H1 (cell line): ENCODE measurements around the gene PSMC3IP. TPM values are rescaled to one million over a fixed set of nuclear protein-coding genes. Genes with fewer than 3 reads are reported as not detected.

Experiments
- CTCF ChIA-PET: fragments of 300-600 bp; sonication (Branson Sonifier 250); formaldehyde crosslinking; loops from one replicate; lab custom pipeline; 2021; ENCODE audit not compliant: partially characterized antibody; lab: Charles Lee
- POLR2A ChIA-PET: fragments of 300-600 bp; sonication (Branson Sonifier 250); formaldehyde crosslinking; loops from one replicate; lab custom pipeline; 2021; ENCODE audit warnings: inconsistent platforms; ENCODE audit not compliant: partially characterized antibody; lab: Charles Lee
- DNase-seq, 2 experiments: peaks; one replicate each; pipeline versions ENCODE4 v3.0.0 to v3.0.0-alpha.2; 2010 to 2022; ENCODE audit warnings: low spot score in 2 of 2, low read depth in 1 of 2, mixed read lengths in 1 of 2
- FAIRE-seq: peaks from 2 replicates; lab custom pipeline; 2011; peaks lifted over from hg19 to GRCh38; lab: Jason Lieb, UNC
- H2AFZ ChIP-seq: 2 replicates; pipeline ENCODE4 v1.8.1; 2012; ENCODE audit warnings: low read length, inconsistent platforms
- H2AK5ac ChIP-seq: 2 replicates; pipeline ENCODE4 v1.6.1; 2013; ENCODE audit warnings: low read depth, low read length
- H2BK120ac ChIP-seq: replicated peaks from 2 replicates; pipeline ENCODE3; 2013; ENCODE audit warnings: low read depth, low read length, inconsistent platforms
- H2BK12ac ChIP-seq: 2 replicates; pipeline ENCODE4 v1.6.1; 2013; ENCODE audit warnings: low read depth, low read length
- H2BK15ac ChIP-seq: 2 replicates; pipeline ENCODE4 v1.6.1; 2013; ENCODE audit warnings: low read length
- H2BK20ac ChIP-seq: 2 replicates; pipeline ENCODE4 v1.6.1; 2013; ENCODE audit warnings: low read length
- H2BK5ac ChIP-seq: 2 replicates; pipeline ENCODE4 v1.6.1; 2013; ENCODE audit warnings: low read depth, low read length
- H3K14ac ChIP-seq: 2 replicates; pipeline ENCODE4 v1.6.1; 2013; ENCODE audit warnings: inconsistent platforms; ENCODE audit not compliant: insufficient read length
- H3K18ac ChIP-seq: 2 replicates; pipeline ENCODE4 v1.6.1; 2013; ENCODE audit warnings: low read length; ENCODE audit errors: extremely low read depth
- H3K23ac ChIP-seq: 2 replicates; pipeline ENCODE4 v1.6.1; 2013; ENCODE audit warnings: inconsistent platforms; ENCODE audit not compliant: insufficient read length
- H3K23me2 ChIP-seq: 2 replicates; pipeline ENCODE4 v1.6.1; 2013; ENCODE audit warnings: low read depth, low read length
- H3K27ac ChIP-seq: 2 replicates; pipeline ENCODE4 v1.6.1; 2011; ENCODE audit warnings: low read depth, low read length, inconsistent platforms
- H3K27me3 ChIP-seq, 4 experiments: replicated peaks in 1 of 4; 1 replicate in 1 of 4; 2 replicates in 3 of 4; pipeline versions ENCODE4 v1.6.1 to v1.8.1; 2011 to 2013; ENCODE audit warnings: low read length in 3 of 4, mild to moderate bottlenecking in 3 of 4, inconsistent platforms in 2 of 4, mixed read lengths in 2 of 4, moderate library complexity in 1 of 4; ENCODE audit not compliant: control insufficient read depth in 3 of 4, insufficient read depth in 3 of 4; ENCODE audit errors: extremely low read depth in 1 of 4
- H3K36me3 ChIP-seq, 4 experiments: 2 replicates each; pipeline versions ENCODE4 v1.6.1 to v1.8.1; 2011 to 2013; ENCODE audit warnings: mild to moderate bottlenecking in 4 of 4, low read length in 3 of 4, moderate library complexity in 2 of 4, control low read depth in 1 of 4, inconsistent platforms in 1 of 4; ENCODE audit not compliant: insufficient read depth in 4 of 4, control insufficient read depth in 2 of 4
- H3K4ac ChIP-seq: replicated peaks from 2 replicates; pipeline ENCODE3; 2013; ENCODE audit warnings: low read length, low read depth, mixed read lengths, inconsistent platforms; ENCODE audit not compliant: insufficient read length
- H3K4me1 ChIP-seq, 4 experiments: replicated peaks in 1 of 4; 1 replicate in 1 of 4; 2 replicates in 3 of 4; pipeline versions ENCODE4 v1.6.1 to v1.8.1; 2011 to 2013; ENCODE audit warnings: low read length in 3 of 4, inconsistent platforms in 2 of 4, mixed read lengths in 1 of 4; ENCODE audit not compliant: insufficient read depth in 4 of 4, control insufficient read depth in 3 of 4
- H3K4me2 ChIP-seq, 2 experiments: 2 replicates each; pipeline versions ENCODE4 v1.6.1 to v1.8.1; 2011 to 2013; ENCODE audit warnings: low read depth in 2 of 2, low read length in 2 of 2, control low read depth in 1 of 2, inconsistent platforms in 1 of 2, mild to moderate bottlenecking in 1 of 2; ENCODE audit not compliant: insufficient read depth in 1 of 2
- H3K4me3 ChIP-seq, 4 experiments: fragments of 200-600, 300-600 bp in 1 of 4; sonication (generic), shearing (Covaris generic), sonication (Bioruptor Twin) in 1 of 4; 2 replicates each; pipeline versions ENCODE4 v1.5.1 to v1.8.1; 2011 to 2016; ENCODE audit warnings: low read length in 4 of 4, low read depth in 3 of 4, control low read depth in 2 of 4, inconsistent platforms in 2 of 4, mild to moderate bottlenecking in 2 of 4, mixed read lengths in 1 of 4, moderate library complexity in 1 of 4; ENCODE audit not compliant: insufficient read depth in 2 of 4; ENCODE audit errors: extremely low read depth in 1 of 4
- H3K56ac ChIP-seq: replicated peaks from 2 replicates; pipeline ENCODE3; 2013; ENCODE audit warnings: low read depth, mild to moderate bottlenecking, mixed read lengths, low read length, inconsistent platforms; ENCODE audit not compliant: insufficient read length
- H3K79me1 ChIP-seq: 2 replicates; pipeline ENCODE4 v1.6.1; 2013; ENCODE audit warnings: low read depth, low read length, control low read depth
- H3K79me2 ChIP-seq, 2 experiments: 2 replicates each; pipeline versions ENCODE4 v1.6.1 to v1.8.1; 2012 to 2013; ENCODE audit warnings: low read length in 2 of 2, mild to moderate bottlenecking in 2 of 2, inconsistent platforms in 1 of 2; ENCODE audit not compliant: insufficient read depth in 2 of 2, control insufficient read depth in 1 of 2
- H3K9ac ChIP-seq, 4 experiments: replicated peaks in 1 of 4; 1 replicate in 1 of 4; 2 replicates in 3 of 4; pipeline versions ENCODE4 v1.6.1 to v1.8.1; 2011 to 2013; ENCODE audit warnings: low read depth in 3 of 4, low read length in 3 of 4, control low read depth in 2 of 4, mild to moderate bottlenecking in 2 of 4, moderate library complexity in 2 of 4, inconsistent platforms in 1 of 4; ENCODE audit errors: extremely low read depth in 1 of 4
- H3K9me3 ChIP-seq, 2 experiments: 2 replicates each; pipeline versions ENCODE4 v1.6.1 to v1.8.1; 2012 to 2013; ENCODE audit warnings: mild to moderate bottlenecking in 2 of 2, moderate library complexity in 2 of 2, control low read depth in 1 of 2, inconsistent platforms in 1 of 2, low read depth in 1 of 2, low read length in 1 of 2, mixed read lengths in 1 of 2; ENCODE audit not compliant: insufficient read depth in 2 of 2
- H4K20me1 ChIP-seq, 2 experiments: replicated peaks in 1 of 2; 2 replicates each; pipeline versions ENCODE3 to v1.8.1; 2011 to 2013; ENCODE audit warnings: inconsistent platforms in 2 of 2, low read length in 2 of 2, mild to moderate bottlenecking in 1 of 2; ENCODE audit not compliant: insufficient read depth in 2 of 2, control insufficient read depth in 1 of 2
- H4K5ac ChIP-seq: 2 replicates; pipeline ENCODE4 v1.6.1; 2013; ENCODE audit warnings: low read length, low read depth, mixed read lengths, inconsistent platforms; ENCODE audit not compliant: insufficient read length
- H4K8ac ChIP-seq: 2 replicates; pipeline ENCODE4 v1.8.0; 2013; ENCODE audit warnings: mild to moderate bottlenecking, moderate library complexity, low read length, inconsistent platforms; ENCODE audit not compliant: insufficient read depth; ENCODE audit errors: extremely low read depth
- H4K91ac ChIP-seq: replicated peaks from 2 replicates; pipeline ENCODE3; 2013; ENCODE audit warnings: low read length, mixed read lengths, inconsistent platforms; ENCODE audit not compliant: insufficient read length
- BRCA1 ChIP-seq: IDR thresholded peaks from 2 replicates; pipeline ENCODE4 v1.6.1; 2012; ENCODE audit warnings: low read depth, low read length, improper control_type of control experiment
- CEBPB ChIP-seq: IDR thresholded peaks from 2 replicates; pipeline ENCODE4 v1.6.1; 2012; ENCODE audit warnings: low read depth, low read length
- CHD1 ChIP-seq: IDR thresholded peaks from 2 replicates; pipeline ENCODE4 v1.6.1; 2012; ENCODE audit warnings: low read depth, low read length, improper control_type of control experiment
- FOSL1 ChIP-seq: IDR thresholded peaks from 2 replicates; pipeline ENCODE4 v1.6.1; 2011; ENCODE audit warnings: mild to moderate bottlenecking, low read depth, low read length, moderate library complexity; ENCODE audit not compliant: insufficient read depth
- GTF2F1 ChIP-seq: IDR thresholded peaks from 2 replicates; pipeline ENCODE4 v1.6.1; 2012; ENCODE audit warnings: low read depth, low read length, improper control_type of control experiment, borderline replicate concordance
- JUND ChIP-seq: IDR thresholded peaks from 2 replicates; pipeline ENCODE4 v1.6.1; 2011; ENCODE audit warnings: mild to moderate bottlenecking, improper control_type of control experiment, low read length
- NANOG ChIP-seq: IDR thresholded peaks from 2 replicates; pipeline ENCODE4 v1.6.1; 2011; ENCODE audit warnings: low read length, low read depth, mild to moderate bottlenecking, inconsistent platforms; ENCODE audit not compliant: insufficient read depth, poor library complexity, severe bottlenecking
- POLR2AphosphoS5 ChIP-seq: IDR thresholded peaks from 2 replicates; pipeline ENCODE4 v1.6.1; 2011; ENCODE audit warnings: low read depth, low read length
- SAP30 ChIP-seq: fragments of 300-600 bp; sonication (generic); IDR thresholded peaks from 2 replicates; pipeline ENCODE4 v1.7.1; 2012; ENCODE audit warnings: low read length, moderate library complexity, mild to moderate bottlenecking, inconsistent platforms; ENCODE audit not compliant: insufficient read depth, insufficient replicate concordance
- SIN3A ChIP-seq, 2 experiments: IDR thresholded peaks in 1 of 2; conservative IDR thresholded peaks in 1 of 2; 2 replicates each; pipeline ENCODE4 v1.6.1; 2011 to 2012; ENCODE audit warnings: low read length in 2 of 2, improper control_type of control experiment in 1 of 2, low read depth in 1 of 2, mild to moderate bottlenecking in 1 of 2
- SIRT6 ChIP-seq: IDR thresholded peaks from one replicate; pipeline ENCODE4 v1.7.1; 2012; ENCODE audit warnings: low read length, inconsistent platforms
- SUZ12 ChIP-seq: fragments of 200-600 bp; sonication (generic); IDR thresholded peaks from 2 replicates; pipeline ENCODE4 v1.6.1; 2012; ENCODE audit warnings: mild to moderate bottlenecking, inconsistent platforms, low read length, moderate library complexity, mixed read lengths
- WGBS, 2 experiments: shearing (Covaris generic) in 1 of 2; methylation state at CpG; one replicate each; pipeline versions ENCODE4 v1.1.6 to v1.1.7; 2013 to 2015; ENCODE audit warnings: low lambda C conversion rate in 2 of 2, mixed read lengths in 2 of 2, inconsistent platforms in 1 of 2, low coverage in 1 of 2, missing lambda C conversion rate in 1 of 2; ENCODE audit not compliant: insufficient replicate concordance in 2 of 2, insufficient coverage in 1 of 2, insufficient read length in 1 of 2; ENCODE audit errors: extremely low coverage in 1 of 2, missing lambda C conversion rate in 1 of 2; 5-methylcytosine and 5-hydroxymethylcytosine counted together
- polyA plus RNA-seq, 7 experiments: library from polyadenylated mRNA; depleted of rRNA in 3 of 7; stranded (reverse) in 5 of 7; unstranded in 2 of 7; fragments of >200 nt in 5 of 7; fragments of 200-250 nt in 2 of 7; gene quantifications; 1 replicate in 5 of 7; 2 replicates in 1 of 7; 4 replicates in 1 of 7; pipeline versions ENCODE4 v1.2.1 to v1.2.3, GENCODE V29; 2011 to 2013; ENCODE audit warnings: missing spikeins in 2 of 7, mixed read lengths in 2 of 7
- total RNA-seq: library from RNA; stranded (reverse); fragmentation: NEBNext Ultra II Directional; extraction: Animal tissue kit (Norgen Biotek cat#: 25700); gene quantifications from 2 replicates; pipeline ENCODE4 v1.2.1, GENCODE V29; 2021

PSMC3IP gene
- total and polyA plus RNA-seq, 2 of the 8 experiments (the other 6 are each of a cell fraction or from before 2014, with no cell fraction given) = 11.5 to 21.9 TPM

DNA sequence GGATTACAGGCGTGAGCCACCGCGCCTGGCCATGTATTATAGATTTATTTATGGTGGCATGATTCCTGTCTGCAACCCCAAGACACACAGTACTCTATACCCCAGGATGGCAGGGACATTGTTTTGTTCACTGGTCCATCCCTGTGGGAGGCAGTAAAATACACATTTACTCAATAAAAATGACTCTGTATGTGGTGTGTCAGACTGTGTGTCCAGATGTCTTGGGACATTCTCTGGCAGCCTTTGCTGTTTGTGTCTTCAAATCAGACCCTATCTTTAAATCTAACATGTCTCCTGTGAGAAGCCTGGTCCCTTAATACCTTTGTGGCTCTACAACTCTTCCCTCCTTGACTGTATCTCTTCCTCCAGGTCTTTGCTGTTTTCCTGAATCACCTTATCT is 17.3 kb downstream of the PSMC3IP start:
- CTCF ChIA-PET = interaction anchor here (1.2 kb wide), 1 partner anchor 15 kb away, joined by 3 read pairs; no protein-coding TSS in a partner anchor

More for the DNA sequence above, 17.3 kb downstream of the PSMC3IP start:
- Histone ChIP-seq H2BK120ac (no peak overlapping the region), H3K56ac (no peak overlapping the region), H3K27me3 (no peaks in the 10 kb centered on the region; a peak in 1 of 7 replicates), H2BK5ac (no peak overlapping the region), H4K5ac (no peak overlapping the region), H3K4me3 (no peak overlapping the region), H3K14ac (no peak overlapping the region), H4K20me1 (peaks cover 0 to 1% of the 10 kb centered on the region in 2 experiments), H3K23ac (no peak overlapping the region), H3K4me2 (no peak overlapping the region), H3K4ac (no peak overlapping the region), H3K27ac (no peak overlapping the region), H2AK5ac (no peak overlapping the region), H4K91ac (no peak overlapping the region), H3K79me2 (peaks cover 9 to 17% of the 10 kb centered on the region in 2 experiments; a peak in 3 of 4 replicates), H2BK12ac (no peak overlapping the region), H3K9me3 (no peaks in the 10 kb centered on the region), H3K4me1 (peaks cover 0 to 14% (median 7%) of the 10 kb centered on the region in 4 experiments; a peak in 6 of 7 replicates), H3K9ac (no peak overlapping the region), H2BK15ac (0 out of 2 replicates have a peak overlapping the region, but pooled peaks have one; percentile 5), H3K18ac (no peak overlapping the region), H3K36me3 (peaks cover 3 to 8% (median 7%) of the 10 kb centered on the region in 4 experiments; a peak in 6 of 8 replicates), H4K8ac (no peak overlapping the region), H3K79me1 (peaks cover 14% of the 10 kb centered on the region), H2AFZ (no peak overlapping the region), H3K23me2 (peaks cover 7% of the 10 kb centered on the region), H2BK20ac (no peak overlapping the region)
- no peak for TF ChIP-seq JUND
- no peak for TF ChIP-seq FOSL1
- no peak for TF ChIP-seq NANOG
- no peak for TF ChIP-seq POLR2AphosphoS5
- TF ChIP-seq SIRT6 = no peak
- no peak for TF ChIP-seq BRCA1
- no peak for TF ChIP-seq GTF2F1
- TF ChIP-seq SIN3A (conservative IDR thresholded peaks at IDR 0.05 in 1 of 2, IDR thresholded peaks at IDR 0.05 in 1 of 2; ENCODE audit: low read depth in 1 of 2, low read length in 2 of 2) = no peak
- TF ChIP-seq CEBPB = no peak
- TF ChIP-seq SAP30 = no peak
- no peak for TF ChIP-seq CHD1
- TF ChIP-seq SUZ12 = no peak
- no peak for DNase-seq
- POLR2A ChIA-PET = no interaction called here
- WGBS, 2 experiments = 88% methylated on average over 3 of the region's 3 CpGs; no CpG with 5 or more reads in 1 of the 2 experiments
- FAIRE-seq = no peak
